Glutamatergic neuron (in vitro differentiated cells): ENCODE measurements around the gene NELFB. TPM values are rescaled to one million over a fixed set of nuclear protein-coding genes. Genes with fewer than 3 reads are reported as not detected.

Source experiments
- DNase-seq: peaks from one replicate; pipeline ENCODE4 v3.0.0; 2022
- H3K27ac Mint-ChIP-seq: one replicate; pipeline ENCODE4 v1.8.0; 2020; ENCODE audit warnings: mild to moderate bottlenecking, mixed read lengths, inconsistent platforms; ENCODE audit not compliant: unreplicated experiment
- H3K27me3 Mint-ChIP-seq: one replicate; pipeline ENCODE4 v1.8.0; 2020; ENCODE audit warnings: mild to moderate bottlenecking, moderate library complexity, mixed read lengths, inconsistent platforms; ENCODE audit not compliant: unreplicated experiment
- H3K36me3 Mint-ChIP-seq: one replicate; pipeline ENCODE4 v1.8.0; 2020; ENCODE audit warnings: mild to moderate bottlenecking, mixed read lengths, inconsistent platforms; ENCODE audit not compliant: unreplicated experiment
- H3K4me1 Mint-ChIP-seq: one replicate; pipeline ENCODE4 v1.8.0; 2020; ENCODE audit warnings: mild to moderate bottlenecking, low read depth, mixed read lengths, inconsistent platforms; ENCODE audit not compliant: unreplicated experiment
- H3K4me3 Mint-ChIP-seq: one replicate; pipeline ENCODE4 v1.8.0; 2020; ENCODE audit warnings: mild to moderate bottlenecking, mixed read lengths, inconsistent platforms; ENCODE audit not compliant: unreplicated experiment
- H3K9me3 Mint-ChIP-seq: one replicate; pipeline ENCODE4 v1.8.0; 2020; ENCODE audit warnings: mild to moderate bottlenecking, moderate library complexity, mixed read lengths, inconsistent platforms; ENCODE audit not compliant: unreplicated experiment
- total RNA-seq: library from RNA; stranded (reverse); fragmentation: NEBNext Ultra II Directional; extraction: Animal tissue kit (Norgen Biotek cat#: 25700); gene quantifications from one replicate; pipeline ENCODE4 v1.2.1, GENCODE V29; 2021; ENCODE audit not compliant: unreplicated experiment
- TF ChIP-seq, protein P1 (sequence below): fragments of 200-600 bp; sonication (generic); IDR thresholded peaks from one replicate; pipeline ENCODE4 v1.5.0; 2021; ENCODE audit not compliant: partially characterized antibody, unreplicated experiment

Gene NELFB
- total RNA-seq, 1 donor from 2014 or later = 48.5 TPM

GRCh38 chr9:137217276-137218211 lies 37.6 kb upstream of the NELFB start:
- Mint-ChIP-seq H3K9me3 (peaks cover 8% of the 10 kb centered on the region), H3K27ac (no peak overlapping the region)

GRCh38 chr9:137218212-137218753 lies 36.8 kb upstream of the NELFB start:
- peaks cover 6% of the 10 kb centered on the region for H3K9me3 Mint-ChIP-seq
- TF ChIP-seq, protein P1, sequence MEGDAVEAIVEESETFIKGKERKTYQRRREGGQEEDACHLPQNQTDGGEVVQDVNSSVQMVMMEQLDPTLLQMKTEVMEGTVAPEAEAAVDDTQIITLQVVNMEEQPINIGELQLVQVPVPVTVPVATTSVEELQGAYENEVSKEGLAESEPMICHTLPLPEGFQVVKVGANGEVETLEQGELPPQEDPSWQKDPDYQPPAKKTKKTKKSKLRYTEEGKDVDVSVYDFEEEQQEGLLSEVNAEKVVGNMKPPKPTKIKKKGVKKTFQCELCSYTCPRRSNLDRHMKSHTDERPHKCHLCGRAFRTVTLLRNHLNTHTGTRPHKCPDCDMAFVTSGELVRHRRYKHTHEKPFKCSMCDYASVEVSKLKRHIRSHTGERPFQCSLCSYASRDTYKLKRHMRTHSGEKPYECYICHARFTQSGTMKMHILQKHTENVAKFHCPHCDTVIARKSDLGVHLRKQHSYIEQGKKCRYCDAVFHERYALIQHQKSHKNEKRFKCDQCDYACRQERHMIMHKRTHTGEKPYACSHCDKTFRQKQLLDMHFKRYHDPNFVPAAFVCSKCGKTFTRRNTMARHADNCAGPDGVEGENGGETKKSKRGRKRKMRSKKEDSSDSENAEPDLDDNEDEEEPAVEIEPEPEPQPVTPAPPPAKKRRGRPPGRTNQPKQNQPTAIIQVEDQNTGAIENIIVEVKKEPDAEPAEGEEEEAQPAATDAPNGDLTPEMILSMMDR = no peak
- H3K27ac Mint-ChIP-seq = peak overlapping the region; percentile 22
- no peak for DNase-seq
- no peak overlapping the region for H3K4me3 Mint-ChIP-seq
- H3K4me1 Mint-ChIP-seq = peaks cover 4% of the 10 kb centered on the region
- no peaks in the 10 kb centered on the region for H3K36me3 Mint-ChIP-seq
- peaks cover 3% of the 10 kb centered on the region for H3K27me3 Mint-ChIP-seq

More at GRCh38 chr9:137217276-137218211, 37.6 kb upstream of the NELFB start:
- peaks cover 7% of the 10 kb centered on the region for H3K27me3 Mint-ChIP-seq
- TF ChIP-seq, protein P1 = no peak
- peaks cover 4% of the 10 kb centered on the region for H3K4me1 Mint-ChIP-seq
- no peak overlapping the region for H3K4me3 Mint-ChIP-seq
- no peaks in the 10 kb centered on the region for H3K36me3 Mint-ChIP-seq
- DNase-seq = no peak

DNA sequence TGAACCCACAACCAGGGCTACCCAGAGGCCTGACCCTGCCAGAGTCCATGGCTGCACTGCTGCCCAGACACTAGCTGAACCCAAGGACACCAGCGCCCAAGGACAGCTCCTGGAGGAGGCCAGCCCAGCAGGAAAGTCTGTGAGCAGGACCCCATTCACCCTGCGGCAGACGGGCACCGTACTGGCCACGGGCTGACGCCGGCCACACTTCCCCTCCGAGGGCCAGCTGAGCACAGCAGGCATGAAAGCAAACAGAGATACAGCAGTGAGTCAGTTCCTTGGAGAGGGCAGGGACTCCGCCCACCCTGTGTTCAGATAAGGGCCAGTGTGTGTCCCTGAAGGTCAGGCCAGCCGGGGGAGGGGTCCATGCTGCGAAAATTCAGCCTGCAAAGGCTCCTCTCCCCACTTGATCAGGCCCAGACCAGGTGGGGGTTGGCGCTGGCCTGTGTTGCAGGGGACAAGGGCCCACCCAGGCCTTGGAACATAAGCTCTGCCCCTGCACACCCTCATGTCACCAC lies 36.3 kb upstream of the NELFB start:
- H3K27ac Mint-ChIP-seq = peak overlapping the region; percentile 22
- peaks cover 6% of the 10 kb centered on the region for H3K9me3 Mint-ChIP-seq
- H3K4me3 Mint-ChIP-seq = no peak overlapping the region
- H3K36me3 Mint-ChIP-seq = no peaks in the 10 kb centered on the region
- peaks cover 4% of the 10 kb centered on the region for H3K4me1 Mint-ChIP-seq
- TF ChIP-seq, protein P1 = no peak
- H3K27me3 Mint-ChIP-seq = peaks cover 3% of the 10 kb centered on the region
- DNase-seq = peak; percentile 59

DNA sequence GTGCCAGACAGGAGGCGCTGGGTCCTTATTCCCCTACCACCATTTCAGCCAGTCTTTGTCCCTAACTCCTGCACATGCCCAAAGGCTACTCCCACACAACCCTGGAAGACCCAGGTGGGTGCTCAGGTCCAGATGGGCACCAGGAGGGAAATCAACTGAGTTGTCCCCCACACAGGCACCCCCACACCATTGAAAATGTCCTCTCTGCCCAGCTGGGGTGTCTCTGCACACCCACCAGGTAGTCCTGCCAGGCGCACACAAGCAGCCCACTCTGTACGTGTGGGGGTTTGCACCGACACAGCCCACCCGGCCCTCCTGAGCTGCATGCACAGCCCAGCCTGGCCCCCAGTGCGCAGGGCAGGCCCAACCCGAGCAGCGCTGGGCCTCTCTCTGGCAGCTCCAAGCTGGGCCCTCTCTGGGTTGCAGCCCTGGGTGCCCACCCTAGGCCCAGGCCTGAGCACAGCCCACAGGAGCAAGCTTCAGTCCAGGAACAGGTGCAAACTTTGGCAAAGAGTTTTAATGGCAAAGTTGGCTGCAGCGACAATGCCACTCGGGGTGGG lies 35.3 kb upstream of the NELFB start:
- Mint-ChIP-seq H3K27ac (no peak overlapping the region), H3K4me3 (peak overlapping the region; percentile 55), H3K36me3 (no peaks in the 10 kb centered on the region), H3K27me3 (peaks cover 3% of the 10 kb centered on the region), H3K9me3 (peaks cover 6% of the 10 kb centered on the region), H3K4me1 (peaks cover 4% of the 10 kb centered on the region)
- TF ChIP-seq, protein P1 = no peak
- no peak for DNase-seq
